K562 (cell line): ENCODE measurements around the gene INPP4B. TPM values are rescaled to one million over a fixed set of nuclear protein-coding genes. Genes with fewer than 3 reads are reported as not detected.

ENCODE experiments used
- ATF2 ChIP-seq: sonication (generic); formaldehyde crosslinking; IDR thresholded peaks from 2 replicates; pipeline ENCODE4 v1.8.1; 2022; ENCODE audit warnings: missing genetic modification reagents
- CREB1 ChIP-seq, 2 experiments: sonication (generic) in 1 of 2; formaldehyde crosslinking in 1 of 2; IDR thresholded peaks; 2 replicates each; pipeline versions ENCODE4 v1.6.1 to v1.8.0; 2012 to 2022; ENCODE audit warnings: inconsistent platforms in 1 of 2, mild to moderate bottlenecking in 1 of 2, missing genetic modification reagents in 1 of 2, moderate library complexity in 1 of 2
- HDGF ChIP-seq: fragments of 450-650 bp; IDR thresholded peaks from 2 replicates; pipeline ENCODE4 v1.6.1; 2016
- HES1 ChIP-seq: fragments of 450-650 bp; IDR thresholded peaks from 2 replicates; pipeline ENCODE4 v1.6.1; 2016; ENCODE audit warnings: low read depth, mild to moderate bottlenecking, moderate library complexity
- HNRNPL ChIP-seq: fragments of 200-400 bp; formaldehyde crosslinking; IDR thresholded peaks from 2 replicates; pipeline ENCODE4 v1.6.1; 2017; ENCODE audit warnings: low read depth, mild to moderate bottlenecking, low read length
- ID3 ChIP-seq, 2 experiments: fragments of 250-450 bp in 1 of 2; fragments of 450-650 bp in 1 of 2; sonication (Bioruptor Pico) in 1 of 2; IDR thresholded peaks; 2 replicates each; pipeline versions ENCODE4 v1.6.1 to v1.8.0; 2016 to 2021; ENCODE audit warnings: mild to moderate bottlenecking in 2 of 2, moderate library complexity in 2 of 2, missing compliant biosample characterization in 1 of 2, missing genetic modification characterization in 1 of 2
- MTF1 ChIP-seq: fragments of 250-450 bp; sonication (Bioruptor Pico); IDR thresholded peaks from 2 replicates; pipeline ENCODE4 v1.9.0; 2021; ENCODE audit warnings: moderate library complexity, mild to moderate bottlenecking, inconsistent platforms, borderline replicate concordance
- PML ChIP-seq: IDR thresholded peaks from 2 replicates; pipeline ENCODE4 v1.6.1; 2012; ENCODE audit warnings: low read length, inconsistent platforms
- REST ChIP-seq, 2 experiments: fragments of 450-650 bp; formaldehyde crosslinking in 1 of 2; IDR thresholded peaks; 2 replicates each; pipeline versions ENCODE4 v1.4.0 to v1.6.1; 2014 to 2020; ENCODE audit warnings: mild to moderate bottlenecking in 2 of 2, borderline replicate concordance in 1 of 2, low read depth in 1 of 2
- RNF219 ChIP-seq: fragments of 250-450 bp; sonication (Bioruptor Pico); IDR thresholded peaks from 2 replicates; pipeline ENCODE4 v1.5.0; 2022; ENCODE audit warnings: mild to moderate bottlenecking
- SAFB ChIP-seq: fragments of 200-400 bp; formaldehyde crosslinking; IDR thresholded peaks from 2 replicates; pipeline ENCODE4 v1.6.1; 2017; ENCODE audit warnings: low read depth, low read length, borderline replicate concordance
- TRIM24 ChIP-seq, 2 experiments: fragments of 450-650 bp; IDR thresholded peaks; 2 replicates each; pipeline ENCODE4 v1.6.1; 2016
- ZEB2 ChIP-seq: fragments of 450-650 bp; IDR thresholded peaks from 2 replicates; pipeline ENCODE4 v1.6.1; 2016
- polyA plus RNA-seq, 8 experiments: library from polyadenylated mRNA; depleted of rRNA in 4 of 8; stranded (reverse) in 5 of 8; unstranded in 3 of 8; fragments of >200 nt; fragmentation: Nextera tagmentation in 2 of 8; fragmentation: Illumina TruSeq in 1 of 8; extraction: Ambion mirVana in 2 of 8; extraction: Trizol in 1 of 8; gene quantifications; 2 replicates each; pipeline versions ENCODE4 v1.2.1 to v1.2.3, GENCODE V29; 2011 to 2014; ENCODE audit warnings: inconsistent platforms in 1 of 8, missing spikeins in 1 of 8
- total RNA-seq, 7 experiments: library from RNA; depleted of rRNA in 6 of 7; stranded (reverse); fragments of >200 nt in 6 of 7; fragmentation: Illumina TruSeq in 2 of 7; extraction: Trizol in 2 of 7; gene quantifications; 2 replicates each; pipeline versions ENCODE4 v1.2.1 to v1.2.3, GENCODE V29; 2011 to 2021; ENCODE audit warnings: low replicate concordance in 1 of 7

Gene INPP4B
- total and polyA plus RNA-seq, 9 of the 15 experiments (the other 6 are each of a cell fraction or from before 2014, with no cell fraction given): 0.04 to 0.11 TPM; not detected in 7

GRCh38 chr4:142377342-142378091, 468.6 kb downstream of the INPP4B start (continued):
- no peak for TF ChIP-seq REST (IDR thresholded peaks at IDR 0.05; ENCODE audit: borderline replicate concordance)
- TF ChIP-seq REST (CRISPR knock-in tag; IDR thresholded peaks at IDR 0.05; ENCODE audit: low read depth): no peak
- no peak for TF ChIP-seq HNRNPL
- TF ChIP-seq CREB1 (IDR thresholded peaks at IDR 0.05): no peak
- TF ChIP-seq CREB1 (CRISPR knock-in tag; IDR thresholded peaks at IDR 0.05): no peak
- no peak for TF ChIP-seq ID3 (CRISPR knock-in tag; IDR thresholded peaks at IDR 0.05)
- no peak for TF ChIP-seq ID3 (tag; IDR thresholded peaks at IDR 0.05)
- TF ChIP-seq PML: no peak
- no peak for TF ChIP-seq HES1
- no peak for TF ChIP-seq HDGF
- TF ChIP-seq ZEB2: no peak
- no peak for TF ChIP-seq SAFB
- no peak for TF ChIP-seq MTF1
- no peak for TF ChIP-seq RNF219 (CRISPR knock-in tag)
- TF ChIP-seq TRIM24 (IDR thresholded peaks at IDR 0.05): no peak
- no peak for TF ChIP-seq ATF2 (CRISPR knock-in tag)
